Glomerular visceral epithelial cell (primary cell): ENCODE data around the gene NSG1.
A peak's percentile ranks its signal among the peaks of the same experiment; 100 is the strongest.
"Not testable (repeated sequence)": the region's sequence is repeated elsewhere in the genome, so short reads cannot be mapped to it uniquely, and the experiment has no call there.

Experiments
- DNase-seq: peaks from one replicate; pipeline ENCODE4 v3.0.0-alpha.2; 2016; ENCODE audit errors: extremely low spot score

Gene NSG1

GRCh38 chr4:4433941-4434340 is 47.0 kb downstream of the NSG1 start:
- no peak for DNase-seq

DNA sequence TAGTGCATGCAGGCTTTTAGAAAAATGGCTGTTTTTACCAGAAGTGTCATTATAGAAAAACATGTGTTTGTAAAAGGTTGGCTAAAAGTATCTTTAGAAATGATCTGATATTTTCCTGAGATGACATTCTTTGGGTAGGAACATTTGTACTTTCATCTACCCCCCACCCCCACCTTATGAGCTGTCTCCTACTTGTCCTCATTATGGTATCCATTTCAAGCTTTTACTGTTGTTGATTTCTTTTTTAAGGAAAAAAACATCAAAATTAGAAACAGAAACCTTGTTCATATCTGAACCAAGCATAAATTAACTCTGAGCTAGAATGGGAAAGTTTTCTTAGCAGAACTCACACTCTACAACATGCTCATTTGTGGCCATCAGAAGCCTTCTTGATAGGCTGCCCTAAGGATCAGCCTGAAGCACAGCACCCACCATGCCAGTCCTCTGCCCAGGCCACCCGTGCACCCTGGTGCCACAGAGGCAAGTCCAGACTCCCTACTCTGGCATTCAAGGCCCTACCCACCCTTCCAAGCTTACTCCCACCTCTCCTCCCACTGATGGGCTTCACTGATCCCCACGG is 49.4 kb downstream of the NSG1 start:
- DNase-seq, result no peak

GRCh38 chr4:4437798-4438470 is 51.0 kb downstream of the NSG1 start:
- DNase-seq, result no peak

- no peak for DNase-seq
Measured at GRCh38 chr4:4438891-4439290, 52.0 kb downstream of the NSG1 start.

DNA sequence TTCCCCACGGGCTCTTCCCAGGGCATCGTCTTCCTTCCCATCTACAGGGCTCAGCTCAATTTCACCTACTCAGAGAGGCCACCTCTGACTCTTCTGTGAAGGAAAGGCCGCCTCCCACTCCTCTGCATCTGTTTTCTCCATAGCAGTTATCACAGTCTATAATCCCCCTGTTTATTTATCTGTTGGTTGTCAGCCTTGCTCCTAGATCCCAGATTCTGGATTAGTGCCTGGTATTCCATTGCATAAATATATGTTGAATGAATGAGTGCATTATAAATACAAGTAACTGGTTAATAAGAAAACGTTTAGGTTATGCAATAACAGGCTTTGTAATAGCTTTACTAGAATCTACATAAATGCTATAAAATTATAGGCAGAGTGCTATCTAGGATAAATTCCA is 52.9 kb downstream of the NSG1 start:
- DNase-seq, result no peak

DNA sequence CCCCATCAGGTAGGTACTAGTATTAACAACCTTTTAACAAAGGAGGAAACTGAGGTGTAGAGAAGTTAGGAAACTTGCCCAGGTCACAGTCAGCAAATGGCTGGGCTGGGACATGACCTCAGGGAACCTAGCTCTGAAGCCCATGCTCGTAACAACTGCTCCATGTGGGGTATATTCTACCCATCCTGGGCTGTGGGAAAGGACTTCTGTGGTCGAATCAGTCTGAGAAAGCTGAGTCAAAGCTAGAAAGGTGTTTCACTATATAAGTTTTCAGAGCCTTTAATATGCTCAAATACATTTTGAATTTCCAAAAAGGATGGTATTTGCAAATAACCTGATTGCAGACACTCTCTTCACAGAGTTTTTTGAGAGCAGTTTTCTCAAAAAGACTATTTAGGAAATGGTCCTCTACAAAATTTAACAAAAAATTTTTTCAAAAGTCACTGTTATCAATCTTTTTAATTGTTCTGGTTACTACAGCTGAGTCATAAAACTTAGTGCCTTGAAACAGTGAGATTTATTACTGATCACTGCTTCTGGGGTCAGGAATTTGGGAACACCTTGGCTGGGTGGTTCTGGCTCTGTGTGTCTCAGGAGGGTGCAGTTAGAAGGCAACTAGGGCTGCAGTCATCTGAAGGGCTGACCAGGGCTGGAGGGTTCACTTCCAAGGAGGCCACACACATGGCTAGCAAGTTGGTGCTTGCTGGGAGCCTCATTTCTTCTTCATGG is 53.6 kb downstream of the NSG1 start:
- no peak for DNase-seq

- DNase-seq, result peak; percentile 56
Measured at GRCh38 chr4:4443821-4444220, 56.9 kb downstream of the NSG1 start.

DNA sequence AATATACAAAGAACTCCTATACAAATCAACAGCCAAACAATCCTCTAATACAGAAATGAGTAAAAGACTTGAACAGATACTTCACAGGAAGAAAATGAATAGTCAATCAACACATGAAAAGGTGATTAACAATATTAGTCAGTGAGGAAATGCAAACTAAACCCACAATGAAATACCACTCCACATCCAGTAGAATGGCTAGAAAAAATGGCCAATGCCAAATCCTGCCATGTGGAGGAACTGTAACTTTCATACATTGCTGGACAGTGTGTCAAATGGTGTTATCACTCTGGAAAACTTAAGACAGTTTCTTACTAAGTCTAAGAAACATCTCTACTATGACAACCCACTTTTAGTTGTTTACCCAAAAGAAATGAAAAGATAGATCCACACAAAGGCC is 59.5 kb downstream of the NSG1 start:
- DNase-seq, result no peak

DNA sequence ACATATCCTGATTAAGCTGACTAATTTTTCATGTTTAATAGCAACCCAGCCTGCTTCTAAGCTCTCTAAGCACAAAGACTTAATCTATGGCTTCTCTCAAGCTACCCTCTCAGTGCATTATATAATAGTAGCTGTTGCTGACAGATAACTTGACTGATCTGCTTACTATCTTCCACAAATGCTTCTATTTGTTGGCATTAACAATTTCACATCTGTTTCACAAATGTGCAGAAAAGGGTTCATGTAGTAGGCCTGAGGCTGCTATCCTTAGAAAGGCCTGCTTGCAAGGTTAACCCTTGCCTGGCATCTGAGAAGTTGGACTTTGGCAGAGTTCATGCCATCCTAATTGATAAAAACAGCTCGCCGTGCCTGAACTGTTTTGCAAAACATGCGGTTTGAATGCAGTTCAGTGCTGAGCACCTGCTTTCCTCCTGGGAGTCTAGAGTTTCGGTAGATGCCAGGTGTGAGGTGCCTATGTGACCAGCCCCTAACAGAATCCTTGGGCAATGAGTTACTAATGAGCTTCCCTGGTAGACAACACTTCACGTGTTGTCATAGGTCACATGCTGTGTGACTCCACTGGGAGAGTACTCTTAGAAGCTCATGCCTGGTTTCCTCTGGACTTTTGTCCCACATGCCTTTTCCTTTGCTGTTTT is 68.4 kb downstream of the NSG1 start:
- DNase-seq, result no peak

GRCh38 chr4:4456351-4456750 is 69.4 kb downstream of the NSG1 start:
- peak; percentile 32 for DNase-seq

DNA sequence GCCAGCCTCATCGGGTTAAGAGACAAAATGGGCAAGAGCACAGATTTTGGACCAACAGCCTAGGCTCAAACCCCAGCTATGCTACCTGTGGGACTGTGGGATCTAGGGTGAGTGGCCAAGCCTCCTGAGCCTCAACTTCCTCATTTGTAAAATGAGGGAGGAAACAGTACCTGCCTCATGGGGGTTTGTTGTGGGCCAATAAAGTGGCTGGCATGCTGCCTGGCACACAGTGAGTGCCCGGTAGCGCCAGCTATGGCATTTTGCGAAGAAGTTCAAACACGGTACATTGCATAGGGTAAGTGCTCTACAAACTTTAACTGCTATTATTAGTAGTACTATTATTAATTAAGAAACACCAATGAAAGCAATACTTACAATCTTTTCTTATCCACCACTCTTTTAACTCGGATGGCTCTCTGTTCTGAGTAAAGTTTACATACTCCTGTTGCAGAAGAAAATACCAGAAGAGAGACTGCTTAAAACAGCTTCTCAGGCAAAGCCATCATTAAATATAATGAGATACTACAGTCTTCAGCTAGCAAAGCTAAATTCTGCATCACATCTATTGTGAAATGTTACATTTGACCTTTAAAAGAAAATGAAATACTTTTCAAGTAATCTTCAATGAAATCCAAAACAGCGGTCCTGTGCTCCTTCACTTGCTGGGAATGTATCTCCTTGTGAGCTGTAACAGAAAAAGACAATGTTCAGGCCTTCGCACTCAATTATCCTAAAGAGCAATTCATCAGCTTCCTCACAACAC is 70.1 kb downstream of the NSG1 start:
- no peak for DNase-seq

GRCh38 chr4:4457803-4458553 is 71.1 kb downstream of the NSG1 start:
- peak; percentile 37 for DNase-seq

DNA sequence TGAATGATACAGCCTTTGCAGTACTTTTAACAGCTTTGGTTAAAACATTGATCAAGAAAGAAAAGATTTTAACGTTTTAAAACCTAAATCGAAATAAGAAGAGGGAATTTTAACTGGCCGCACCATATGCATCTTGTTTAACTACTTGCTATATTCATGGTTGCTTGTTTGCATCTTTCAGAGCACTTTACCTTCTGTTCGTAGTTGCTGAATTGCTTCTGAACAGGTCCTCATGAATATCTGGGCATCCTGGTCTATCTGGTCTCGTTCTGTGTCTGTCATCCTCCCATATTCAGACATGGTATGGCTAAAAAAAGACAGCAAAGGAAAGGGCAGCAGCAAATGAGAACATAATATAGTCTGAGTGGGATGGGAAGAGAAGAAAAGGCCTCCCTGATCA is 72.3 kb downstream of the NSG1 start:
- DNase-seq, result no peak

- no peak for DNase-seq
Measured at GRCh38 chr4:4460759-4461158, 73.9 kb downstream of the NSG1 start.

DNA sequence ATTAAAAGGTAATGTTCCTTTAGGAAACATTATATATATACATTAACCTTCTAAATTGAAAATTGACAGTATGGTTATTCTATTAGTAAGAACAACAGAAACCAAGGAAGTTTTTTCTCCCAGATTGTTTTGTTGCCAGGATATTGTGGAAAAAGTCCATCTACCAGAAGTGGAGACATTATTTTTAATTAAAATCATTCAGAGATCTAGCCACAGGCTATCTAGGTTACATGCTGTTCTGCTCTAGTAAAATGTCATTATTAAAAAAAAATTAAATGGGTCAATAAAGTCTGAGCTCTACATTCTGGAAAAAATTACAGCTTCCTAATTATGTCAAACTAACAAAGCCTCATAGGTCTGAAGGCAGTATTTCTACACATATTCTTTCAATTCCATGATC is 74.3 kb downstream of the NSG1 start:
- DNase-seq, result no peak

- no peak for DNase-seq
Measured at GRCh38 chr4:4461850-4462249, 74.9 kb downstream of the NSG1 start.

- DNase-seq, result no peak
Measured at GRCh38 chr4:4462970-4463369, 76.1 kb downstream of the NSG1 start.

DNA sequence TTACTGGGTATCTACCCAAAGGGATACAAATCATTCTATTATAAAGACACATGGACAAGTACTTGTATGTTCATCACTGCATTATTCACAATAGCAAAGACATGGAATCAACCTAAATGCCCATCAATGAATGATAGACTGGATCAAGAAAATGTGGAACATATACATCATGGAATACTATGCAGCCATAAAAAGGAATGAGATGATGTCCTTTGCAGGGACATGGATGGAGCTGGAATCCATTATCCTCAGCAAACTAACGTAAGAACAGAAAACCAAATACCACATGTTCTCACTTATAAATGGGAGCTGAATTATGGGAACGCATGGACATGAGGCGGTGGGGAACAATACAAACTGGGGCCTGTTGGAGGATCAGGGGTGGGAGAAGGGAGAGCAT is 78.3 kb downstream of the NSG1 start:
- not testable (repeated sequence) for DNase-seq
